Measurements from ENCODE around the gene NELFA.
A peak's percentile ranks its signal among the peaks of the same experiment; 100 is the strongest.
"Not testable (repeated sequence)": the region's sequence is repeated elsewhere in the genome, so short reads cannot be mapped to it uniquely, and the experiment has no call there.

NELFA gene

GRCh38 chr4:2025817-2026216 lies 17.0 kb upstream of the NELFA start:
- in situ Hi-C loops (cut with HindIII; ENCODE audit: low pct_ligation_motif_present, low sequenced_read_pairs): no loop called here
- no peak for TF ChIP-seq CTCF (IDR thresholded peaks at IDR 0.05; ENCODE audit: low read depth, low read length, missing control alignments)
- H3K4me3 ChIP-seq (ENCODE audit: low read depth, low read length): no peak overlapping the region
- H3K36me3 ChIP-seq (replicated peaks): no peaks in the 10 kb centered on the region
- peaks cover 16% of the 10 kb centered on the region for H3K27me3 ChIP-seq (replicated peaks)
- no peak for DNase-seq
- no peak overlapping the region for H3K27ac ChIP-seq

GRCh38 chr4:2024683-2025082 lies 15.9 kb upstream of the NELFA start:
- H3K27me3 ChIP-seq (replicated peaks): peaks cover 17% of the 10 kb centered on the region
- no peak for TF ChIP-seq CTCF (IDR thresholded peaks at IDR 0.05; ENCODE audit: low read depth, low read length, missing control alignments)
- H3K36me3 ChIP-seq (replicated peaks): no peaks in the 10 kb centered on the region
- in situ Hi-C loops (cut with HindIII; ENCODE audit: low pct_ligation_motif_present, low sequenced_read_pairs): no loop called here
- no peak overlapping the region for H3K4me3 ChIP-seq (ENCODE audit: low read depth, low read length)
- H3K27ac ChIP-seq: no peak overlapping the region
- DNase-seq: no peak

- H3K27ac ChIP-seq; H3K4me3 ChIP-seq (ENCODE audit: low read depth, low read length); in situ Hi-C loops (cut with HindIII; ENCODE audit: low pct_ligation_motif_present, low sequenced_read_pairs); H3K36me3 ChIP-seq (replicated peaks): not testable (repeated sequence)
- peak; percentile 51 for DNase-seq
- peaks cover 10% of the 10 kb centered on the region for H3K27me3 ChIP-seq (replicated peaks)
Observed at GRCh38 chr4:2021358-2022018, 12.7 kb upstream of the NELFA start.

GRCh38 chr4:2015008-2015407 lies 6.2 kb upstream of the NELFA start:
- Histone ChIP-seq H3K27me3 (replicated peaks) (no peaks in the 10 kb centered on the region), H3K36me3 (replicated peaks) (no peaks in the 10 kb centered on the region), H3K27ac (no peak overlapping the region), H3K4me3 (ENCODE audit: low read depth, low read length) (no peak overlapping the region)
- DNase-seq: no peak
- TF ChIP-seq CTCF (IDR thresholded peaks at IDR 0.05; ENCODE audit: low read depth, low read length, missing control alignments): no peak
- in situ Hi-C loops (cut with HindIII; ENCODE audit: low pct_ligation_motif_present, low sequenced_read_pairs): no loop called here

GRCh38 chr4:2011583-2011982 lies 2.8 kb upstream of the NELFA start:
- no peaks in the 10 kb centered on the region for H3K27me3 ChIP-seq (replicated peaks)
- no peak for TF ChIP-seq CTCF (IDR thresholded peaks at IDR 0.05; ENCODE audit: low read depth, low read length, missing control alignments)
- H3K27ac ChIP-seq: no peak overlapping the region
- no peaks in the 10 kb centered on the region for H3K36me3 ChIP-seq (replicated peaks)
- in situ Hi-C loops (cut with HindIII; ENCODE audit: low pct_ligation_motif_present, low sequenced_read_pairs): no loop called here
- no peak for DNase-seq
- no peak overlapping the region for H3K4me3 ChIP-seq (ENCODE audit: low read depth, low read length)

- Histone ChIP-seq H3K36me3 (replicated peaks) (peaks cover 4% of the 10 kb centered on the region), H3K27ac (peak overlapping the region; percentile 99), H3K4me3 (ENCODE audit: low read depth, low read length) (peak overlapping the region; percentile 100), H3K27me3 (replicated peaks) (no peaks in the 10 kb centered on the region)
- DNase-seq: peak; percentile 41
- in situ Hi-C loops (cut with HindIII; ENCODE audit: low pct_ligation_motif_present, low sequenced_read_pairs): no loop called here
- peak; percentile 60 for TF ChIP-seq CTCF (IDR thresholded peaks at IDR 0.05; ENCODE audit: low read depth, low read length, missing control alignments)
Observed at GRCh38 chr4:2009651-2010233, 968 bp upstream of the NELFA start.

All from brain microvascular endothelial cell (primary cell).